ENCODE data around the gene GATAD2A. TPM values are rescaled to one million over a fixed set of nuclear protein-coding genes. Genes with fewer than 3 reads are reported as not detected.

The GATAD2A gene
- total and polyA plus RNA-seq, 2 donors from 2014 or later, result 18.0 to 91.0 TPM

- TF ChIP-seq, protein P1, sequence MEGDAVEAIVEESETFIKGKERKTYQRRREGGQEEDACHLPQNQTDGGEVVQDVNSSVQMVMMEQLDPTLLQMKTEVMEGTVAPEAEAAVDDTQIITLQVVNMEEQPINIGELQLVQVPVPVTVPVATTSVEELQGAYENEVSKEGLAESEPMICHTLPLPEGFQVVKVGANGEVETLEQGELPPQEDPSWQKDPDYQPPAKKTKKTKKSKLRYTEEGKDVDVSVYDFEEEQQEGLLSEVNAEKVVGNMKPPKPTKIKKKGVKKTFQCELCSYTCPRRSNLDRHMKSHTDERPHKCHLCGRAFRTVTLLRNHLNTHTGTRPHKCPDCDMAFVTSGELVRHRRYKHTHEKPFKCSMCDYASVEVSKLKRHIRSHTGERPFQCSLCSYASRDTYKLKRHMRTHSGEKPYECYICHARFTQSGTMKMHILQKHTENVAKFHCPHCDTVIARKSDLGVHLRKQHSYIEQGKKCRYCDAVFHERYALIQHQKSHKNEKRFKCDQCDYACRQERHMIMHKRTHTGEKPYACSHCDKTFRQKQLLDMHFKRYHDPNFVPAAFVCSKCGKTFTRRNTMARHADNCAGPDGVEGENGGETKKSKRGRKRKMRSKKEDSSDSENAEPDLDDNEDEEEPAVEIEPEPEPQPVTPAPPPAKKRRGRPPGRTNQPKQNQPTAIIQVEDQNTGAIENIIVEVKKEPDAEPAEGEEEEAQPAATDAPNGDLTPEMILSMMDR (IDR thresholded peaks at IDR 0.05; ENCODE audit: borderline replicate concordance, extremely low read depth, insufficient read depth), result no peak
- H3K27ac ChIP-seq (ENCODE audit: low read depth in 2 of 2, low read length in 2 of 2), result no peak overlapping the region
- H3K4me1 ChIP-seq (ENCODE audit: control insufficient read depth in 2 of 3, insufficient read depth in 2 of 3, low read depth in 1 of 3, low read length in 3 of 3), result no peaks in the 10 kb centered on the region
- FAIRE-seq (no peak), DNase-seq (peak in 1 of 5 donors; percentile 66)
- no peaks in the 10 kb centered on the region for H3K36me3 ChIP-seq (ENCODE audit: control insufficient read depth in 2 of 3, insufficient read depth in 3 of 3, low read length in 3 of 3)
- H3K9me3 ChIP-seq (ENCODE audit: control insufficient read depth in 2 of 3, insufficient read depth in 1 of 3, low read length in 3 of 3), result no peaks in the 10 kb centered on the region
- H3K4me3 ChIP-seq (ENCODE audit: low read length in 3 of 3), result no peak overlapping the region
- intact Hi-C loops (cut with DNase I), result no loop called here
- no peaks in the 10 kb centered on the region for H3K27me3 ChIP-seq (ENCODE audit: control insufficient read depth, insufficient read depth, low read length)
- no peak overlapping the region for H3K9ac ChIP-seq (ENCODE audit: low read length in 3 of 3)
Measured at GRCh38 chr19:19546751-19547162, 141.3 kb downstream of the GATAD2A start.

- intact Hi-C loops (cut with DNase I), result no loop called here
Measured at GRCh38 chr19:19547674-19548336, 142.3 kb downstream of the GATAD2A start.

GRCh38 chr19:19548915-19549759, 143.7 kb downstream of the GATAD2A start:
- FAIRE-seq (no peak), DNase-seq (peak in 1 of 5 donors; percentile 28)
- Histone ChIP-seq H3K9me3 (ENCODE audit: control insufficient read depth in 2 of 3, insufficient read depth in 1 of 3, low read length in 3 of 3) (no peaks in the 10 kb centered on the region), H3K36me3 (ENCODE audit: control insufficient read depth in 2 of 3, insufficient read depth in 3 of 3, low read length in 3 of 3) (no peaks in the 10 kb centered on the region), H3K4me1 (ENCODE audit: control insufficient read depth in 2 of 3, insufficient read depth in 2 of 3, low read depth in 1 of 3, low read length in 3 of 3) (no peaks in the 10 kb centered on the region), H3K9ac (ENCODE audit: low read length in 3 of 3) (no peak overlapping the region), H3K27me3 (ENCODE audit: control insufficient read depth, insufficient read depth, low read length) (no peaks in the 10 kb centered on the region), H3K27ac (ENCODE audit: low read depth in 2 of 2, low read length in 2 of 2) (no peak overlapping the region), H3K4me3 (ENCODE audit: low read length in 3 of 3) (no peak overlapping the region)
- intact Hi-C loops (cut with DNase I), result no loop called here
- TF ChIP-seq, protein P1 (IDR thresholded peaks at IDR 0.05; ENCODE audit: borderline replicate concordance, extremely low read depth, insufficient read depth), result no peak

More at GRCh38 chr19:19547674-19548336, 142.3 kb downstream of the GATAD2A start:
- Histone ChIP-seq H3K27me3 (ENCODE audit: control insufficient read depth, insufficient read depth, low read length) (no peaks in the 10 kb centered on the region), H3K9me3 (ENCODE audit: control insufficient read depth in 2 of 3, insufficient read depth in 1 of 3, low read length in 3 of 3) (no peaks in the 10 kb centered on the region), H3K4me3 (ENCODE audit: low read length in 3 of 3) (no peak overlapping the region), H3K36me3 (ENCODE audit: control insufficient read depth in 2 of 3, insufficient read depth in 3 of 3, low read length in 3 of 3) (no peaks in the 10 kb centered on the region), H3K9ac (ENCODE audit: low read length in 3 of 3) (no peak overlapping the region), H3K4me1 (ENCODE audit: control insufficient read depth in 2 of 3, insufficient read depth in 2 of 3, low read depth in 1 of 3, low read length in 3 of 3) (no peaks in the 10 kb centered on the region), H3K27ac (ENCODE audit: low read depth in 2 of 2, low read length in 2 of 2) (no peak overlapping the region)
- FAIRE-seq (no peak), DNase-seq (peak in 1 of 5 donors; percentile 60)
- TF ChIP-seq, protein P1 (IDR thresholded peaks at IDR 0.05; ENCODE audit: borderline replicate concordance, extremely low read depth, insufficient read depth), result no peak

Data from kidney (tissue), 14 donors.